ENCODE results near the gene NTF3.

DNA sequence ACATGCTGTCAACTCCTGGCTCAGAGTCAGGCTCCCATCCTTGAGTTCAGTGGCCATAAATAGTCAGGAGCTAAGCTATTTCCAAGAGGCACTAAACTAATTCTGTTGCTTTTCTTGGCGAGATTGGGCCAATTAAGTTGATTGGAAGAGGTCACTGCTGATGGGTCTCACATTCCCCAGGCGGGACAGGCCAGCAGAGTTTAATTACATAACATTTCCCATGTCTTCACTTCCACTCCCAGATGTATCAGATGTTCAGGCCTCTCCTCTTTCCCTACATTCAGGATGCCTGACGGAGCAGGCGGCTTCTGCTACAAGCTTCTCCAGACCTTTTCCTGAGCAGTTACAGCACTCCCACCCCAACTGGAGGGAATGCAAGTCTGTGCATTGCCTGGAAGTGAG is 5.3 kb downstream of the NTF3 start:
- TF ChIP-seq RXRA (IDR thresholded peaks at IDR 0.05; ENCODE audit: borderline replicate concordance, low read depth) (no peak), EZH2phosphoT487 (IDR thresholded peaks at IDR 0.05; ENCODE audit: borderline replicate concordance, low read depth) (no peak), SIN3A (IDR thresholded peaks at IDR 0.05; ENCODE audit: borderline replicate concordance, low read depth, low read length) (no peak), FOXJ3 (CRISPR knock-in tag; IDR thresholded peaks at IDR 0.05) (no peak), SMC3 (IDR thresholded peaks at IDR 0.05; ENCODE audit: low read depth, low read length) (no peak), RAD21 (IDR thresholded peaks at IDR 0.05; ENCODE audit: low read length) (no peak), MEF2A (IDR thresholded peaks at IDR 0.05; ENCODE audit: borderline replicate concordance, low read depth) (no peak), YY1 (IDR thresholded peaks at IDR 0.05; ENCODE audit: low read depth) (no peak), POLR2AphosphoS5 (IDR thresholded peaks at IDR 0.05; ENCODE audit: low read depth, low read length) (no peak), TAF1 (IDR thresholded peaks at IDR 0.05; ENCODE audit: borderline replicate concordance, low read depth, low read length) (no peak)
- TF ChIP-seq, protein P1, sequence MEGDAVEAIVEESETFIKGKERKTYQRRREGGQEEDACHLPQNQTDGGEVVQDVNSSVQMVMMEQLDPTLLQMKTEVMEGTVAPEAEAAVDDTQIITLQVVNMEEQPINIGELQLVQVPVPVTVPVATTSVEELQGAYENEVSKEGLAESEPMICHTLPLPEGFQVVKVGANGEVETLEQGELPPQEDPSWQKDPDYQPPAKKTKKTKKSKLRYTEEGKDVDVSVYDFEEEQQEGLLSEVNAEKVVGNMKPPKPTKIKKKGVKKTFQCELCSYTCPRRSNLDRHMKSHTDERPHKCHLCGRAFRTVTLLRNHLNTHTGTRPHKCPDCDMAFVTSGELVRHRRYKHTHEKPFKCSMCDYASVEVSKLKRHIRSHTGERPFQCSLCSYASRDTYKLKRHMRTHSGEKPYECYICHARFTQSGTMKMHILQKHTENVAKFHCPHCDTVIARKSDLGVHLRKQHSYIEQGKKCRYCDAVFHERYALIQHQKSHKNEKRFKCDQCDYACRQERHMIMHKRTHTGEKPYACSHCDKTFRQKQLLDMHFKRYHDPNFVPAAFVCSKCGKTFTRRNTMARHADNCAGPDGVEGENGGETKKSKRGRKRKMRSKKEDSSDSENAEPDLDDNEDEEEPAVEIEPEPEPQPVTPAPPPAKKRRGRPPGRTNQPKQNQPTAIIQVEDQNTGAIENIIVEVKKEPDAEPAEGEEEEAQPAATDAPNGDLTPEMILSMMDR (IDR thresholded peaks at IDR 0.05): no peak
